H1 (cell line): Measurements from ENCODE around the gene ACO1. TPM values are rescaled to one million over a fixed set of nuclear protein-coding genes. Genes with fewer than 3 reads are reported as not detected.

Source experiments
- CTCF ChIA-PET: fragments of 300-600 bp; sonication (Branson Sonifier 250); formaldehyde crosslinking; loops from one replicate; lab custom pipeline; 2021; ENCODE audit not compliant: partially characterized antibody; lab: Charles Lee
- POLR2A ChIA-PET: fragments of 300-600 bp; sonication (Branson Sonifier 250); formaldehyde crosslinking; loops from one replicate; lab custom pipeline; 2021; ENCODE audit warnings: inconsistent platforms; ENCODE audit not compliant: partially characterized antibody; lab: Charles Lee
- DNase-seq, 2 experiments: peaks; one replicate each; pipeline versions ENCODE4 v3.0.0 to v3.0.0-alpha.2; 2010 to 2022; ENCODE audit warnings: low spot score in 2 of 2, low read depth in 1 of 2, mixed read lengths in 1 of 2
- FAIRE-seq: peaks from 2 replicates; lab custom pipeline; 2011; peaks lifted over from hg19 to GRCh38; lab: Jason Lieb, UNC
- H2AFZ ChIP-seq: 2 replicates; pipeline ENCODE4 v1.8.1; 2012; ENCODE audit warnings: low read length, inconsistent platforms
- H2AK5ac ChIP-seq: 2 replicates; pipeline ENCODE4 v1.6.1; 2013; ENCODE audit warnings: low read depth, low read length
- H2BK120ac ChIP-seq: replicated peaks from 2 replicates; pipeline ENCODE3; 2013; ENCODE audit warnings: low read depth, low read length, inconsistent platforms
- H2BK12ac ChIP-seq: 2 replicates; pipeline ENCODE4 v1.6.1; 2013; ENCODE audit warnings: low read depth, low read length
- H2BK15ac ChIP-seq: 2 replicates; pipeline ENCODE4 v1.6.1; 2013; ENCODE audit warnings: low read length
- H2BK20ac ChIP-seq: 2 replicates; pipeline ENCODE4 v1.6.1; 2013; ENCODE audit warnings: low read length
- H2BK5ac ChIP-seq: 2 replicates; pipeline ENCODE4 v1.6.1; 2013; ENCODE audit warnings: low read depth, low read length
- H3K14ac ChIP-seq: 2 replicates; pipeline ENCODE4 v1.6.1; 2013; ENCODE audit warnings: inconsistent platforms; ENCODE audit not compliant: insufficient read length
- H3K18ac ChIP-seq: 2 replicates; pipeline ENCODE4 v1.6.1; 2013; ENCODE audit warnings: low read length; ENCODE audit errors: extremely low read depth
- H3K23ac ChIP-seq: 2 replicates; pipeline ENCODE4 v1.6.1; 2013; ENCODE audit warnings: inconsistent platforms; ENCODE audit not compliant: insufficient read length
- H3K23me2 ChIP-seq: 2 replicates; pipeline ENCODE4 v1.6.1; 2013; ENCODE audit warnings: low read depth, low read length
- H3K27ac ChIP-seq: 2 replicates; pipeline ENCODE4 v1.6.1; 2011; ENCODE audit warnings: low read depth, low read length, inconsistent platforms
- H3K27me3 ChIP-seq, 4 experiments: replicated peaks in 1 of 4; 1 replicate in 1 of 4; 2 replicates in 3 of 4; pipeline versions ENCODE4 v1.6.1 to v1.8.1; 2011 to 2013; ENCODE audit warnings: low read length in 3 of 4, mild to moderate bottlenecking in 3 of 4, inconsistent platforms in 2 of 4, mixed read lengths in 2 of 4, moderate library complexity in 1 of 4; ENCODE audit not compliant: control insufficient read depth in 3 of 4, insufficient read depth in 3 of 4; ENCODE audit errors: extremely low read depth in 1 of 4
- H3K36me3 ChIP-seq, 4 experiments: 2 replicates each; pipeline versions ENCODE4 v1.6.1 to v1.8.1; 2011 to 2013; ENCODE audit warnings: mild to moderate bottlenecking in 4 of 4, low read length in 3 of 4, moderate library complexity in 2 of 4, control low read depth in 1 of 4, inconsistent platforms in 1 of 4; ENCODE audit not compliant: insufficient read depth in 4 of 4, control insufficient read depth in 2 of 4
- H3K4ac ChIP-seq: replicated peaks from 2 replicates; pipeline ENCODE3; 2013; ENCODE audit warnings: low read length, low read depth, mixed read lengths, inconsistent platforms; ENCODE audit not compliant: insufficient read length
- H3K4me1 ChIP-seq, 4 experiments: replicated peaks in 1 of 4; 1 replicate in 1 of 4; 2 replicates in 3 of 4; pipeline versions ENCODE4 v1.6.1 to v1.8.1; 2011 to 2013; ENCODE audit warnings: low read length in 3 of 4, inconsistent platforms in 2 of 4, mixed read lengths in 1 of 4; ENCODE audit not compliant: insufficient read depth in 4 of 4, control insufficient read depth in 3 of 4
- H3K4me2 ChIP-seq, 2 experiments: 2 replicates each; pipeline versions ENCODE4 v1.6.1 to v1.8.1; 2011 to 2013; ENCODE audit warnings: low read depth in 2 of 2, low read length in 2 of 2, control low read depth in 1 of 2, inconsistent platforms in 1 of 2, mild to moderate bottlenecking in 1 of 2; ENCODE audit not compliant: insufficient read depth in 1 of 2
- H3K4me3 ChIP-seq, 4 experiments: fragments of 200-600, 300-600 bp in 1 of 4; sonication (generic), shearing (Covaris generic), sonication (Bioruptor Twin) in 1 of 4; 2 replicates each; pipeline versions ENCODE4 v1.5.1 to v1.8.1; 2011 to 2016; ENCODE audit warnings: low read length in 4 of 4, low read depth in 3 of 4, control low read depth in 2 of 4, inconsistent platforms in 2 of 4, mild to moderate bottlenecking in 2 of 4, mixed read lengths in 1 of 4, moderate library complexity in 1 of 4; ENCODE audit not compliant: insufficient read depth in 2 of 4; ENCODE audit errors: extremely low read depth in 1 of 4
- H3K56ac ChIP-seq: replicated peaks from 2 replicates; pipeline ENCODE3; 2013; ENCODE audit warnings: low read depth, mild to moderate bottlenecking, mixed read lengths, low read length, inconsistent platforms; ENCODE audit not compliant: insufficient read length
- H3K79me1 ChIP-seq: 2 replicates; pipeline ENCODE4 v1.6.1; 2013; ENCODE audit warnings: low read depth, low read length, control low read depth
- H3K79me2 ChIP-seq, 2 experiments: 2 replicates each; pipeline versions ENCODE4 v1.6.1 to v1.8.1; 2012 to 2013; ENCODE audit warnings: low read length in 2 of 2, mild to moderate bottlenecking in 2 of 2, inconsistent platforms in 1 of 2; ENCODE audit not compliant: insufficient read depth in 2 of 2, control insufficient read depth in 1 of 2
- H3K9ac ChIP-seq, 4 experiments: replicated peaks in 1 of 4; 1 replicate in 1 of 4; 2 replicates in 3 of 4; pipeline versions ENCODE4 v1.6.1 to v1.8.1; 2011 to 2013; ENCODE audit warnings: low read depth in 3 of 4, low read length in 3 of 4, control low read depth in 2 of 4, mild to moderate bottlenecking in 2 of 4, moderate library complexity in 2 of 4, inconsistent platforms in 1 of 4; ENCODE audit errors: extremely low read depth in 1 of 4
- H3K9me3 ChIP-seq, 2 experiments: 2 replicates each; pipeline versions ENCODE4 v1.6.1 to v1.8.1; 2012 to 2013; ENCODE audit warnings: mild to moderate bottlenecking in 2 of 2, moderate library complexity in 2 of 2, control low read depth in 1 of 2, inconsistent platforms in 1 of 2, low read depth in 1 of 2, low read length in 1 of 2, mixed read lengths in 1 of 2; ENCODE audit not compliant: insufficient read depth in 2 of 2
- H4K20me1 ChIP-seq, 2 experiments: replicated peaks in 1 of 2; 2 replicates each; pipeline versions ENCODE3 to v1.8.1; 2011 to 2013; ENCODE audit warnings: inconsistent platforms in 2 of 2, low read length in 2 of 2, mild to moderate bottlenecking in 1 of 2; ENCODE audit not compliant: insufficient read depth in 2 of 2, control insufficient read depth in 1 of 2
- H4K5ac ChIP-seq: 2 replicates; pipeline ENCODE4 v1.6.1; 2013; ENCODE audit warnings: low read length, low read depth, mixed read lengths, inconsistent platforms; ENCODE audit not compliant: insufficient read length
- H4K8ac ChIP-seq: 2 replicates; pipeline ENCODE4 v1.8.0; 2013; ENCODE audit warnings: mild to moderate bottlenecking, moderate library complexity, low read length, inconsistent platforms; ENCODE audit not compliant: insufficient read depth; ENCODE audit errors: extremely low read depth
- H4K91ac ChIP-seq: replicated peaks from 2 replicates; pipeline ENCODE3; 2013; ENCODE audit warnings: low read length, mixed read lengths, inconsistent platforms; ENCODE audit not compliant: insufficient read length
- CBX5 ChIP-seq: fragments of 300-800, 300-1000 bp; sonication (generic); IDR thresholded peaks from 2 replicates; pipeline ENCODE4 v1.7.1; 2016; ENCODE audit warnings: antibody characterized with exemption, low read length, low read depth
- POLR2AphosphoS5 ChIP-seq: IDR thresholded peaks from 2 replicates; pipeline ENCODE4 v1.6.1; 2011; ENCODE audit warnings: low read depth, low read length
- RFX5 ChIP-seq: IDR thresholded peaks from 2 replicates; pipeline ENCODE4 v1.6.1; 2011; ENCODE audit warnings: low read depth, low read length, improper control_type of control experiment, borderline replicate concordance
- SIN3A ChIP-seq, 2 experiments: IDR thresholded peaks in 1 of 2; conservative IDR thresholded peaks in 1 of 2; 2 replicates each; pipeline ENCODE4 v1.6.1; 2011 to 2012; ENCODE audit warnings: low read length in 2 of 2, improper control_type of control experiment in 1 of 2, low read depth in 1 of 2, mild to moderate bottlenecking in 1 of 2
- SP4 ChIP-seq: IDR thresholded peaks from 2 replicates; pipeline ENCODE4 v1.6.1; 2012; ENCODE audit warnings: low read length, inconsistent platforms
- WGBS, 2 experiments: shearing (Covaris generic) in 1 of 2; methylation state at CpG; one replicate each; pipeline versions ENCODE4 v1.1.6 to v1.1.7; 2013 to 2015; ENCODE audit warnings: low lambda C conversion rate in 2 of 2, mixed read lengths in 2 of 2, inconsistent platforms in 1 of 2, low coverage in 1 of 2, missing lambda C conversion rate in 1 of 2; ENCODE audit not compliant: insufficient replicate concordance in 2 of 2, insufficient coverage in 1 of 2, insufficient read length in 1 of 2; ENCODE audit errors: extremely low coverage in 1 of 2, missing lambda C conversion rate in 1 of 2; 5-methylcytosine and 5-hydroxymethylcytosine counted together
- polyA plus RNA-seq, 7 experiments: library from polyadenylated mRNA; depleted of rRNA in 3 of 7; stranded (reverse) in 5 of 7; unstranded in 2 of 7; fragments of >200 nt in 5 of 7; fragments of 200-250 nt in 2 of 7; gene quantifications; 1 replicate in 5 of 7; 2 replicates in 1 of 7; 4 replicates in 1 of 7; pipeline versions ENCODE4 v1.2.1 to v1.2.3, GENCODE V29; 2011 to 2013; ENCODE audit warnings: missing spikeins in 2 of 7, mixed read lengths in 2 of 7
- total RNA-seq: library from RNA; stranded (reverse); fragmentation: NEBNext Ultra II Directional; extraction: Animal tissue kit (Norgen Biotek cat#: 25700); gene quantifications from 2 replicates; pipeline ENCODE4 v1.2.1, GENCODE V29; 2021

Gene ACO1
- total and polyA plus RNA-seq, 2 of the 8 experiments (the other 6 are each of a cell fraction or from before 2014, with no cell fraction given): 39.3 to 49.8 TPM

- no peak for FAIRE-seq
- H3K27me3 ChIP-seq: no peaks in the 10 kb centered on the region
- CTCF ChIA-PET: interaction anchor here (1.8 to 6.3 kb wide), 2 partner anchors 57 to 91 kb away, joined by 4 to 91 read pairs; partner anchors contain the start of gene RIGI
These were observed 50.4 kb downstream of the ACO1 start for GRCh38 chr9:32434892-32435291.

More at GRCh38 chr9:32434892-32435291, 50.4 kb downstream of the ACO1 start:
- Histone ChIP-seq H4K20me1 (no peaks in the 10 kb centered on the region), H4K8ac (no peak overlapping the region), H2BK120ac (no peak overlapping the region), H3K9me3 (no peaks in the 10 kb centered on the region), H4K91ac (no peak overlapping the region), H2BK20ac (no peak overlapping the region), H3K23ac (no peak overlapping the region), H3K36me3 (peaks cover 2 to 24% (median 13%) of the 10 kb centered on the region in 4 experiments), H3K4ac (no peak overlapping the region), H3K4me1 (no peaks in the 10 kb centered on the region), H3K27ac (no peak overlapping the region), H3K14ac (no peak overlapping the region), H3K4me3 (no peak overlapping the region), H2BK5ac (no peak overlapping the region), H3K79me1 (no peaks in the 10 kb centered on the region), H4K5ac (no peak overlapping the region), H3K23me2 (no peaks in the 10 kb centered on the region), H2AK5ac (no peak overlapping the region), H3K79me2 (no peaks in the 10 kb centered on the region), H2AFZ (no peak overlapping the region), H2BK15ac (no peak overlapping the region), H2BK12ac (no peak overlapping the region), H3K18ac (no peak overlapping the region), H3K9ac (no peak overlapping the region), H3K4me2 (no peak overlapping the region), H3K56ac (no peak overlapping the region)
- WGBS, 2 experiments: 94% methylated on average over 6 of the region's 6 CpGs; no CpG with 5 or more reads in 1 of the 2 experiments
- DNase-seq: no peak
- TF ChIP-seq SIN3A (conservative IDR thresholded peaks at IDR 0.05 in 1 of 2, IDR thresholded peaks at IDR 0.05 in 1 of 2; ENCODE audit: low read depth in 1 of 2, low read length in 2 of 2) (no peak), RFX5 (no peak), SP4 (no peak), POLR2AphosphoS5 (no peak), CBX5 (no peak)
- POLR2A ChIA-PET: no interaction called here
